T47D (cell line): Measurements from ENCODE around the gene FAM117B.

ENCODE experiments used
- DNase-seq, 2 experiments: peaks; one replicate each; pipeline versions ENCODE4 v3.0.0 to v3.0.0-alpha.2; 2011 to 2012; ENCODE audit warnings: low read depth in 1 of 2, low spot score in 1 of 2
- JUND ChIP-seq: IDR thresholded peaks from 2 replicates; pipeline ENCODE4 v1.6.1; 2012; ENCODE audit warnings: low read depth
- in situ Hi-C: cut with HindIII; loops from 2 replicates; pipeline ENCODE4 v1.10.0; 2016; ENCODE audit warnings: low sequenced_read_pairs, low pct_unique_long_range_greater_than_20kb

The FAM117B gene

GRCh38 chr2:202720226-202720625 is 85.5 kb downstream of the FAM117B start:
- DNase-seq: no peak
- in situ Hi-C loops: no loop called here
- TF ChIP-seq JUND: no peak

DNA sequence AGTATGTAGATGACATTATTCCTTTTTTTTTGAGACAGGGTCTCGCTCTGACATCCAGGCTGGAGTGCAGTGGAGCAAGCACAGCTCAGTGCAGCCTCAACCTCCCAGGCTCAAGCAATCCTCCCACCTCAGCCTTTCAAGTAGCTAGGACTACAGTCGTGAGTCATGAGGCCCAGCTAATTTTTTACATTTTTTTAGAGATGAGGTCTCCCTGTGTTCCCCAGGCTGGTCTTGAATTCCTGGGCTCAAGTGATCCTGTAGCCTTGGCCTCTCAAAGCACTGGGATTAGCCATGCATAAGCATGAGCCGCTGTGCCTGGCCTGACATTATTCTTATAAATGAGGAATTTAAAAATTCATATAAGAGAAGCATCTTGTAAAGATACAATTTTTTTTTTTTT is 86.9 kb downstream of the FAM117B start:
- no peak for DNase-seq
- in situ Hi-C loops: no loop called here

GRCh38 chr2:202723746-202724145 is 89.0 kb downstream of the FAM117B start:
- no peak for DNase-seq
- in situ Hi-C loops: no loop called here
- TF ChIP-seq JUND: no peak

More for the DNA sequence above, 86.9 kb downstream of the FAM117B start:
- TF ChIP-seq JUND: no peak

- DNase-seq: no peak
- in situ Hi-C loops: no loop called here
- no peak for TF ChIP-seq JUND
Observed at GRCh38 chr2:202726070-202726469, 91.3 kb downstream of the FAM117B start.

- no peak for TF ChIP-seq JUND
- DNase-seq: no peak
- in situ Hi-C loops: no loop called here
Observed at GRCh38 chr2:202736826-202737225, 102.1 kb downstream of the FAM117B start.

- no peak for TF ChIP-seq JUND
- in situ Hi-C loops: no loop called here
- no peak for DNase-seq
Observed at GRCh38 chr2:202743613-202744012, 108.8 kb downstream of the FAM117B start.

DNA sequence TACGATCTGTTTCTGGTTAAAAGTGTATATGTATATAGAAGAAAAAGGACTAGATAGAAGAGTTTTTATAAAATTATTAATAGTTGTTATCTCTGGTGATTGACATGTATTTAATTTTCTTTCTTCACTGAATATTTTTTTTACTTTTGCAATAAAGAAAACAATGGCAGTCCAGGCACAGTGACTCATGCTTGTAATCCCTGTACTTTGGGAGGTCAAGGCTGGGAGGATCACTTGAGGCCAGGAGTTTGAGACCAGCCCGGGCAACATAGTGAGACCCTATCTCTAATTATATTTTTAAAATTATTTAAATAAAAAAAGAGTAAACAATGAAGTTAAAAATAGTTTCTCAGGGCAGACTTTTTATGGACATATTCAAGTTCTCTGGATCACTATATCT is 114.7 kb downstream of the FAM117B start:
- no peak for DNase-seq
- in situ Hi-C loops: no loop called here
- no peak for TF ChIP-seq JUND

- in situ Hi-C loops: no loop called here
- TF ChIP-seq JUND: no peak
- no peak for DNase-seq
Observed at GRCh38 chr2:202750763-202751427, 116.1 kb downstream of the FAM117B start.

- no peak for TF ChIP-seq JUND
- in situ Hi-C loops: no loop called here
- DNase-seq: no peak
Observed at GRCh38 chr2:202752071-202752470, 117.3 kb downstream of the FAM117B start.

DNA sequence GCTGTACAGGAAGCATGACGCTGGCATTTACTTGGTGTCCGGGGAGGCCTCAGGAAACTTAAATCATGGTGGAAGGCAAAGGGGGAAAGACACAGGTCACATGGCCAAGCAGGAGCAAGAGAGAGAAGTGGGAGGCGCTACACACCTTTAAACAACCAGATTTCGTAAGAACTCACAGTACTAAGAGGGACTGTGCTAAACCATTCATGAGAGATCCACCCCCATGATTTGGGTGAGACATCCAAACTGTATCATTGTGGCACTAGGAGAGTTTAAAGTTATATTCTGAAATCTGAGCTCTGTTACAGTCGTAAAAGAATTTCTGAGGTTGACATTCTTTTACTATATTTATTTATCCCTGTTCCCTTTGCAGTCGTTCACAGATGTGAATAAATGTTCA is 120.2 kb downstream of the FAM117B start:
- in situ Hi-C loops: no loop called here
- DNase-seq: no peak
- no peak for TF ChIP-seq JUND

GRCh38 chr2:202756598-202756997 is 121.8 kb downstream of the FAM117B start:
- in situ Hi-C loops: no loop called here
- DNase-seq: no peak

GRCh38 chr2:202757339-202757738 is 122.6 kb downstream of the FAM117B start:
- TF ChIP-seq JUND: no peak
- peak in 1 of 2 experiments; percentile 42 for DNase-seq
- in situ Hi-C loops: no loop called here

More at GRCh38 chr2:202756598-202756997, 121.8 kb downstream of the FAM117B start:
- TF ChIP-seq JUND: no peak

GRCh38 chr2:202758128-202758527 is 123.4 kb downstream of the FAM117B start:
- TF ChIP-seq JUND: no peak
- no peak for DNase-seq
- in situ Hi-C loops: no loop called here

DNA sequence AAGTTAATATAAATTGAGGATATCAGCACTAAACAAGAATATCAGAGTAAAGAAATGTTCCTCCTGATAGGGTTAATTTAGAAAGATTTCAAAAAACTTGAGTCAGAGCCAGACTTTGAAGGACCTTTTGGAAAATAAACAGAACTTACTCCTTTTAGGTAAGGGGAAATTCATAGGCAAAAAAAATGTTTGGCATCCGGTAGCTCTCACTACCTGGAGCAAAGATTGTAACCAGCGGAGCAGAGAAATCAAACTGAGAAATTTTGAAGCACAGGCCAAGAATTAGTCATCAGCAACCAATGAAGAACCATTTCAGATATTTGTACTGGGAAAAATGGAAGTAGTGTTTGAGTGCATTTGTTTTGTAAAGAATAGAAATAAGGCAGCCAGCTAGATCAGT is 123.8 kb downstream of the FAM117B start:
- no peak for TF ChIP-seq JUND
- no peak for DNase-seq
- in situ Hi-C loops: no loop called here
